Adrenal gland (tissue), 12 donors: ENCODE results near the gene MRPS16. TPM values are rescaled to one million over a fixed set of nuclear protein-coding genes. Genes with fewer than 3 reads are reported as not detected.

Experiments
- DNase-seq, 7 donors: peaks; one replicate each; pipeline ENCODE4 v3.0.0-alpha.2; 2019 to 2020
- H3K27ac ChIP-seq, 5 donors: fragments of 200-600 bp; sonication (generic) in 4 of 5; 1 replicate in 3 of 5; 2 replicates in 2 of 5; pipeline versions ENCODE4 v1.5.1 to v1.8.0; 2016 to 2020; ENCODE audit warnings: mild to moderate bottlenecking in 1 of 5
- H3K27me3 ChIP-seq: fragments of 200-600 bp; 2 replicates; pipeline ENCODE4 v1.8.0; 2021
- H3K36me3 ChIP-seq, 2 donors: fragments of 200-600 bp; replicated peaks in 1 of 2; 1 replicate in 1 of 2; 2 replicates in 1 of 2; pipeline versions ENCODE4 v1.5.1 to v1.8.0; 2018 to 2022
- H3K4me1 ChIP-seq, 2 donors: fragments of 200-600 bp; replicated peaks in 1 of 2; 1 replicate in 1 of 2; 2 replicates in 1 of 2; pipeline versions ENCODE4 v1.5.1 to v1.8.0; 2018 to 2021
- H3K4me3 ChIP-seq, 4 donors: fragments of 200-600 bp; sonication (generic) in 3 of 4; one replicate each; pipeline ENCODE4 v1.5.1; 2016 to 2018
- H3K9me3 ChIP-seq, 3 donors: fragments of 200-600 bp; sonication (generic) in 1 of 3; replicated peaks in 1 of 3; 1 replicate in 2 of 3; 2 replicates in 1 of 3; pipeline versions ENCODE4 v1.5.1 to v1.8.0; 2016 to 2021
- CTCF ChIP-seq, 6 experiments: fragments of 450-650 bp in 4 of 6; fragments of 200-600 bp in 2 of 6; sonication (generic) in 1 of 6; IDR thresholded peaks; 1 replicate in 5 of 6; 2 replicates in 1 of 6; pipeline versions ENCODE4 v1.5.1 to v1.8.0; 2016 to 2021; ENCODE audit warnings: antibody characterized with exemption in 6 of 6, mild to moderate bottlenecking in 2 of 6, moderate library complexity in 1 of 6
- POLR2A ChIP-seq, 2 donors: fragments of 450-650 bp; IDR thresholded peaks; one replicate each; pipeline ENCODE4 v1.6.1; 2017; ENCODE audit warnings: antibody characterized with exemption in 2 of 2, mild to moderate bottlenecking in 2 of 2, moderate library complexity in 1 of 2
- WGBS, 4 donors: extraction: QIAGEN DNeasy Blood & Tissue Kit in 2 of 4; methylation state at CpG; one replicate each; pipeline versions ENCODE4 v1.1.5 to v1.1.7; 2013 to 2017; 5-methylcytosine and 5-hydroxymethylcytosine counted together
- intact Hi-C, 2 donors: fragments of 100-400 bp; cut with DNase I; formaldehyde crosslinking; loops; one replicate each; pipeline versions ENCODE4 v1.14.1 to v1.15.0; 2022 to 2023
- polyA plus RNA-seq, 3 donors: library from polyadenylated mRNA; stranded (reverse); fragments of 200-250 nt in 2 of 3; fragments of 350-450 nt in 1 of 3; fragmentation: Illumina TruSeq in 1 of 3; extraction: RNeasy Lipid Tissue Mini Kit (QIAGEN cat#74804) in 1 of 3; gene quantifications; one replicate each; pipeline ENCODE4 v1.2.3, GENCODE V29; 2013 to 2014
- total RNA-seq, 9 donors: library from RNA; depleted of rRNA in 4 of 9; stranded (reverse); fragments of >200 nt in 4 of 9; fragments of 120-200 nt in 1 of 9; fragmentation: NEBNext Ultra II Directional in 1 of 9; extraction: Animal tissue kit (Norgen Biotek cat#: 25700) in 1 of 9; gene quantifications; one replicate each; pipeline versions ENCODE4 v1.1.0 to v1.2.4, GENCODE V29; 2013 to 2023
- donor health status: healthy with polysubstance abuse.
- donor health status: Bipolar disorder and iron deficiency.
- donor health status: DM: yes; HTN: yes; CAD: no.
- donor health status: DM: no; HTN: no; CAD: no.
- donor health status: DM: no; HTN: no; CAD: no.
- donor health status: DM: yes; HTN: yes; CAD: no.

Gene MRPS16
- total and polyA plus RNA-seq, 12 donors, result 37.6 to 128 (median 86.7) TPM

DNA sequence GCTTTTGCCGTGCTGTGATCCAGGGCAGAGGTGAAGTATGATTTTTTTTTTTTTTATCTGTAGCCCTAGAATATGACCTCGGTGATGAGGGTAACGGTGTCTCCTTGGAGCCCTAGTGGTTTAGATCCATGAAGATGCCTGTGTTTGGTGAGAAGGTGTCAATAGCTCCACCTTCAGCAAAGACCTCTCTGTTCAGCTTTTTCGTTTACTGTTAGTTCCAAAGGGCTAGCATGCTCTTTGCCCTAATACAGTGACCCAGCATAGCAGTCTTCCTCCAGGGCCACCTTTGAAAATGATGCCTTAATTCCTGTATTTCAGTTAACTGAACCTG is 746 bp upstream of the MRPS16 start:
- Histone ChIP-seq H3K9me3 (no peaks in the 10 kb centered on the region), H3K4me1 (peaks cover 23 to 27% of the 10 kb centered on the region in 2 donors), H3K27me3 (no peaks in the 10 kb centered on the region), H3K4me3 (peak overlapping the region in 3 of 4 donors; percentile 53 to 95 (median 91)), H3K27ac (peak overlapping the region; percentile 83 to 99 (median 92)), H3K36me3 (peaks cover 0 to 10% of the 10 kb centered on the region in 2 donors)
- WGBS, 4 donors, result 0 to 1% (median 1%) methylated on average over 4 of the region's 4 CpGs
- intact Hi-C loops, result no loop called here
- TF ChIP-seq POLR2A (IDR thresholded peaks at IDR 0.05) (no peak), CTCF (IDR thresholded peaks at IDR 0.05) (no peak)
- DNase-seq, result no peak

DNA sequence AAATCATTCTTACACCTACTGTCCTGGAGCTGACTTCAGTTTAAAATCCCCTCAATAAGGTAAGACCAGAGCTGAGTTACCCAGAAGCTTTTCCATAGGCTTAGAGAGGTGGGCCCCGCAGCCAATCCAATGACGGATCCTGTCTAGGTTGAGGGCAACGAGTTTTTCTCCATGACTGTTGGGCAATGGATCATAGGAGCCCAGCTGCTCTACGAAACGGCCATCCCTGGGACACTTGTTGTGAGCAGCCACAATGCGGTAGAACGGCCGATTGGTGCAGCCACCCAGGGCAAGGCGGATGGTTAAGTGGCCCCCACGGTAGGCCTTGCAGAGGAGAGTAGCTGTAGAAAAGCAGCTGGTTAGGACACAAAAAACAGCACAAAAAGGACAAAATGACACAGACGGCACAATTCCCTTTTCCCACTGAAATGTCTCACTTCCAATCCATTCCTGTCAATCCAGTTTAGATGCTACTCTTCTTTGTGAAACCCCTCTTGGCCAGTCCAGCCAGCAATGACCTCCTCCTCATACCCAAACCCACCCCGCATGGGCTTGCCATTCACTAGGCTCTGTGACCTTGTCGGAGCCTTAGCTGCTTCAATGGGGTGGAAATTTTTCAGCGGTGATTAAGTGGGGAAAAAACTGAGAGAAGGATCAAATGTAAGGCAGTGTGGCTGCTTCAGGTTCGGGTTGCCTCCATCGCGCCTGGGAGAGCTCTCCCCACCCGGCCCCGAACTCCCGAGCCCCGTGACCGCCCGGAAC is 580 bp downstream of the MRPS16 start:
- Histone ChIP-seq H3K4me1 (peaks cover 23 to 32% of the 10 kb centered on the region in 2 donors), H3K36me3 (peaks cover 0 to 10% of the 10 kb centered on the region in 2 donors), H3K9me3 (no peaks in the 10 kb centered on the region), H3K4me3 (peak overlapping the region; percentile 15 to 95 (median 72)), H3K27me3 (no peaks in the 10 kb centered on the region), H3K27ac (peak overlapping the region; percentile 83 to 99 (median 92))
- intact Hi-C loops, result no loop called here
- WGBS, 4 donors, result 13 to 21% (median 15%) methylated on average over 6 to 23 of the region's 23 CpGs
- DNase-seq, result peak in 5 of 7 donors; percentile 19 to 55 (median 34)
- no peak for TF ChIP-seq POLR2A (IDR thresholded peaks at IDR 0.05)
- TF ChIP-seq CTCF (IDR thresholded peaks at IDR 0.05), result no peak

DNA sequence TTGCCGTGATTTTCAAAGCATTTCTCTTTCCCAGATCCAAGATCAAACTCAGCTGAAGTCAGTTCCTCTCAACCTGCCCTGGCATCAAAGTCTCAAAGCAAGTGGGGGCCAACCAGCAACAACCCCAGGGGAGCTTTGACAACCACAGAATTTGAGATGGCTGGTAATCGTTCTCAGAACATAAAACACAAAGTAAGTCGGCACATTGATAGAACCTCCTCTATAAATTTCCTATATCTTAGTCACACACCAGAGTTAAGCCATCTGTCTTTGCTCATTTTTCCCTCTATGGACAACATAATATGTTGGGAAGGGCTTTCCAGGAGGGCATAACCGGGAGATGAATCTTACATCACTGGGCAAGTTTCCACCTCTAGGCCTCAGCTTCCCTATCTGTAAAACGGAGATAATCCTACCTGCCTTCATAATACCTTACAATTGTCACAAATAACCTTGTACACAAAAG is 4.2 kb downstream of the MRPS16 start:
- no peaks in the 10 kb centered on the region for H3K9me3 ChIP-seq
- DNase-seq, result no peak
- peak overlapping the region in 2 of 5 donors; percentile 75 to 77 for H3K27ac ChIP-seq
- H3K4me3 ChIP-seq, result no peak overlapping the region
- peaks cover 0 to 19% of the 10 kb centered on the region in 2 donors for H3K36me3 ChIP-seq
- peaks cover 23 to 32% of the 10 kb centered on the region in 2 donors for H3K4me1 ChIP-seq
- intact Hi-C loops, result no loop called here
- WGBS, 4 donors, result 76 to 84% (median 80%) methylated on average over 5 of the region's 5 CpGs
- H3K27me3 ChIP-seq, result no peaks in the 10 kb centered on the region
- TF ChIP-seq CTCF (IDR thresholded peaks at IDR 0.05) (no peak), POLR2A (IDR thresholded peaks at IDR 0.05) (no peak)

DNA sequence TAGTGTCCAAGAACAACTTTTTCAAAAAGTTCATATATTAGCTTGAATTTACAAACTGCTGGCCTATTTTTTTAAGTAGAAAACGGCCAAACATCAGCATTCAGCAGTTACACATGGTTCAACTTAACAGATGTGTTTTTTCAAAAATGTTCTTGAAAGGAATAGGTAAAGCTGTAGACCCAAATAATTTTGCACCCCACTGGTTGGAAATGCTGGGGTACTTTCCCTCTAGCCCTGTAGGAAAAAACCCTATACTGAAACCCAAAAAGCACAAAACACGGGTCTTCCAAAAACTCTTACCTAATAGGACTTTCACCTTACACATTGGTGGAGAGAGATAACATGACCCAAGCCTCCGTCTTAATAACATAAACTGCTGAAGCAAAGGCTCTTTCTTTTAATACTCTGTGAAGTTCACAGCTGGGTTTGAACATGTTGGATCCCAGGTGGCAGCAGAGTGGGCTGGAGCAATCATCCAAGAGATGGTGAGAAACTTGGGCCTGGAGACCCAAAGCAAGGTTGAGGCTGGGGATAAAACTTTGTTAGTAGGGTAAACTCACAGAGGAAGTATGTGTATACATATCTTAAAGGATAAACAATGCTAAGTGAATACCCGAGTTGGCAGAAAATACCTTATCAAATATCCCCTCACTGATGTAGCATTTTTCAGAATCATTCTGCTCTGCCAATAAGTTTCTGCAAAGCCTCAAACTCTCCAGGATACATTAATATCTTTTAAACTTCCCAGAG is 4.8 kb downstream of the MRPS16 start:
- H3K4me1 ChIP-seq, result peaks cover 19 to 27% of the 10 kb centered on the region in 2 donors
- DNase-seq, result no peak
- WGBS, 4 donors, result 39 to 50% (median 46%) methylated on average over 4 of the region's 4 CpGs
- H3K27ac ChIP-seq, result peak overlapping the region in 4 of 5 donors; percentile 75 to 92 (median 78)
- peak overlapping the region in 2 of 4 donors; percentile 67 to 80 for H3K4me3 ChIP-seq
- TF ChIP-seq CTCF (IDR thresholded peaks at IDR 0.05), result no peak
- no peak for TF ChIP-seq POLR2A (IDR thresholded peaks at IDR 0.05)
- H3K36me3 ChIP-seq, result peaks cover 0 to 25% of the 10 kb centered on the region in 2 donors
- no peaks in the 10 kb centered on the region for H3K27me3 ChIP-seq
- H3K9me3 ChIP-seq, result no peaks in the 10 kb centered on the region
- intact Hi-C loops, result no loop called here
